Skin of body (tissue), 2 donors: ENCODE measurements around the gene PDE1C. TPM values are rescaled to one million over a fixed set of nuclear protein-coding genes. Genes with fewer than 3 reads are reported as not detected.

Experiments used
- DNase-seq: peaks from one replicate; lab custom pipeline; 2025; lab: John Stamatoyannopoulos, UW
- total RNA-seq: library from RNA; depleted of rRNA; stranded (reverse); fragments of >200 nt; gene quantifications from one replicate; pipeline ENCODE4 v1.2.3, GENCODE V29; 2014

The PDE1C gene
- total RNA-seq, 1 donor from 2014 or later: 1.2 TPM

- no peak for DNase-seq
These were observed 353.9 kb downstream of the PDE1C start for GRCh38 chr7:31716355-31716754.

DNA sequence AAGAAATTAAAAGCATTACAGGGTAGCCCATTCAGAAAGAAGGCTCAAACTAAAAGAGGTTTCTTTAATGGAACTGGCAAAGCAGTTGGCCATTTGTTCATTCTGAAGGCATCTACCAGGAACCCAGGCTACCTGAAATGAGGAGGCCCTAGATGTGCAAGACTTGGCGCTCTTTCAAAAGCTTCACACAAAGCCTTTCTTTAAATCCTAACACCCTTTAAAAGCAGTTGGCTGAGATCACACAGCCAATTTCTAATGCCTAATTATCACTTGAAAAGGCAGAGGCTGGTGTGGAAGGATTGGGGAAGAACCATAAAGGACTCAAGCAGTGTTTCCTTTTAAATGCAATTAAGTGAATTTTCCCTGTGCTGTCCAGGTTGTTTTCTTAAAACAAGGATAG, 360.0 kb downstream of the PDE1C start:
- no peak for DNase-seq

DNA sequence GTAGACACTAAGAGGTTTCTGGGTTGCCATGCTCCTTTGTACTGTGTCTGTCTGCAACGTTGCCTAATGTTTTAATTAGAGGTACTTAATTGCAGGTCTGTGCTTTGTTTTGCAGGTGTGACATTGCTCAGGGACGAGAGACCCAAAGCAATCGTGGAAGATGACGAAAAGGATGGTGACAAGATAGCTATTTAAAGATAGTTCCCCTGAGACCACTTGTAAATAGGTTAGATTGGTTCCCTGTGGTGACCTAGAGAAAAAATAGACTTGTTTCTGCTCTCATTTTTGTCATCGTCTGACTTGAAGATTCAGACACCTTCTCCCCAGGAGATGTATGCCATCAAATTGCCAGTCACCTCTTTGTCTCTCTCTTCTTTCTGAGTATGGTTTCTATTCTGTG, 363.1 kb downstream of the PDE1C start:
- DNase-seq: no peak

DNA sequence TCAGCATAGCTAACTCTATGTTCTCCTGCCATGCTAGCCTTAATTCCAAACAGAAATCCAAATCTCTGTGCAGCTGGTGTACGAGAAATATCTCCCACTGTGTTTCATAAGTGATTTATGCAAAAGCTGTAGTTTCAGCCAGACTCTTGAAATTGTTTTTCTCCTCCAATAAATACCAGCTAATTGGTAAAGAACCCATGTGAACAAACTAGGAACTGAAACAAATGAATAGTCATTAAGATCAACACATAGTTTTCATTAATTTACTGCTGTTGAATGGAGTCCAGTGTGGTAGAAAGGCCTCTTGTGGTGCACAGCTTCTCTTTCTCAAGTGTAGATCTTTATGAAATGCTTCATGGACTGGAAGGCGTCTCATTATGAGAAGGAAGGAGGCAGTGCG, 364.8 kb downstream of the PDE1C start:
- DNase-seq: no peak

DNA sequence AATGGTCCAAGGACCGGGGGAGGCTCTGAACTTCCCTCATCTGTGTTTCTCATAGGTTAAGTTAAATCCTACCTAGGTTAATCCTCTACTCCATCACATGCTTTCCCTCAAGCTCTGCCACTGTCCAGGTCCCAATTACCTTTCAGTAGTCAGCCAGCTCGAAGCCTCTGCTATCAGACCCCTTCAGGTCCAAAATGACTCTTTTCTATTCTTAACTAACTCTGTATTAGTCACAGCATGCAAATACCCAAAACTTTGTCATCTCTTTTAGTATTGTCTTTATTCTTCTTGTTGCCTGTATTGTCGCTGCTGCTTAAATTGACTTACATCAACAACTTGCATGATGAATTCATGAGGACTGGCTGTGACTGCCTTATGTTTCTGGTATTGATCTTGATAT, 367.9 kb downstream of the PDE1C start:
- DNase-seq: no peak
